NOMO-1 (cell line): ENCODE data around the gene TNS4.

Experiments used
- DNase-seq, 2 experiments: peaks; one replicate each; lab custom pipeline; 2025; ENCODE audit not compliant: unreplicated experiment in 2 of 2; lab: John Stamatoyannopoulos, UW

The TNS4 gene

GRCh38 chr17:40443196-40443987 is 58.0 kb downstream of the TNS4 start, which contains the start of gene IGFBP4:
TSS of gene IGFBP4 (plus strand) at chr17:40443450. CDS start at chr17:40443736, 286 bp downstream.
- peak; percentile 68 to 80 for DNase-seq

GRCh38 chr17:40442392-40443195 is 58.8 kb downstream of the TNS4 start:
- DNase-seq, result no peak

GRCh38 chr17:40440166-40440565 is 61.3 kb downstream of the TNS4 start:
- no peak for DNase-seq

- DNase-seq, result no peak
Measured at GRCh38 chr17:40437095-40437732, 64.2 kb downstream of the TNS4 start.

- DNase-seq, result peak; percentile 29 to 45
Measured at GRCh38 chr17:40436636-40437035, 64.8 kb downstream of the TNS4 start.

GRCh38 chr17:40433551-40434415 is 67.6 kb downstream of the TNS4 start:
- peak; percentile 9 to 11 for DNase-seq

- no peak for DNase-seq
Measured at GRCh38 chr17:40432864-40433528, 68.4 kb downstream of the TNS4 start.

GRCh38 chr17:40431231-40431602 is 70.2 kb downstream of the TNS4 start:
- DNase-seq, result no peak

GRCh38 chr17:40430272-40431230 is 70.9 kb downstream of the TNS4 start:
- DNase-seq, result no peak

- no peak for DNase-seq
Measured at GRCh38 chr17:40427002-40427491, 74.4 kb downstream of the TNS4 start.
